HG03469 (cell line): Measurements from ENCODE around the gene CLCA2.
A peak's percentile ranks its signal among the peaks of the same experiment; 100 is the strongest.

Experiments used
- ATAC-seq: cut with Tn5 transposase; IDR thresholded peaks from one replicate; pipeline ENCODE4 v1.9.1; 2021; ENCODE audit warnings: mild to moderate bottlenecking, moderate library complexity, moderate number of reproducible peaks; ENCODE audit not compliant: unreplicated experiment

Gene CLCA2

GRCh38 chr1:86423873-86424272 lies at the start of gene CLCA2:
TSS of gene CLCA2 (plus strand) at chr1:86424171. CDS start at chr1:86424248, 77 bp downstream.
- no peak for ATAC-seq

GRCh38 chr1:86375688-86376087 lies 48.3 kb upstream of the CLCA2 start:
- no peak for ATAC-seq

GRCh38 chr1:86377341-86377740 lies 46.6 kb upstream of the CLCA2 start:
- ATAC-seq = no peak

- ATAC-seq = no peak
These were observed 45.2 kb upstream of the CLCA2 start for GRCh38 chr1:86378813-86379212.

GRCh38 chr1:86380257-86380861 lies 43.6 kb upstream of the CLCA2 start:
- ATAC-seq = peak; percentile 85

GRCh38 chr1:86381223-86381622 lies 42.7 kb upstream of the CLCA2 start:
- ATAC-seq = no peak

- no peak for ATAC-seq
These were observed 41.1 kb upstream of the CLCA2 start for GRCh38 chr1:86382878-86383277.

GRCh38 chr1:86387916-86388627 lies 35.9 kb upstream of the CLCA2 start:
- no peak for ATAC-seq

GRCh38 chr1:86388777-86389176 lies 35.2 kb upstream of the CLCA2 start:
- no peak for ATAC-seq

GRCh38 chr1:86389307-86389706 lies 34.7 kb upstream of the CLCA2 start:
- peak; percentile 76 for ATAC-seq

- no peak for ATAC-seq
These were observed 29.6 kb upstream of the CLCA2 start for GRCh38 chr1:86394416-86394815.

GRCh38 chr1:86395751-86396497 lies 28.0 kb upstream of the CLCA2 start, which contains the start of gene ODF2L:
TSS of gene ODF2L (minus strand) at chr1:86396323. CDS start at chr1:86387027, 9,296 bp downstream.
- peak; percentile 99 for ATAC-seq

- no peak for ATAC-seq
These were observed 27.5 kb upstream of the CLCA2 start for GRCh38 chr1:86396498-86396890.

- ATAC-seq = no peak
These were observed 14.5 kb upstream of the CLCA2 start for GRCh38 chr1:86409416-86410021.

GRCh38 chr1:86410879-86411278 lies 13.1 kb upstream of the CLCA2 start:
- no peak for ATAC-seq

- no peak for ATAC-seq
These were observed 7.6 kb upstream of the CLCA2 start for GRCh38 chr1:86416343-86416742.

GRCh38 chr1:86419277-86419903 lies 4.6 kb upstream of the CLCA2 start:
- peak; percentile 70 for ATAC-seq

GRCh38 chr1:86421601-86422280 lies 2.2 kb upstream of the CLCA2 start:
- ATAC-seq = no peak

- no peak for ATAC-seq
These were observed 498 bp upstream of the CLCA2 start for GRCh38 chr1:86423473-86423872.

GRCh38 chr1:86429122-86429725 lies 5.3 kb downstream of the CLCA2 start:
- ATAC-seq = no peak
